HEK293T (cell line): Measurements from ENCODE around the gene FBXL19.

Source experiments
- ARNT ChIP-seq: fragments of 450-650 bp; IDR thresholded peaks from 2 replicates; pipeline ENCODE4 v1.6.1; 2017; ENCODE audit warnings: mild to moderate bottlenecking
- BHLHE40 ChIP-seq: fragments of 450-650 bp; IDR thresholded peaks from 2 replicates; pipeline ENCODE4 v1.6.1; 2016; ENCODE audit warnings: mild to moderate bottlenecking, moderate library complexity, borderline replicate concordance
- CTBP1 ChIP-seq: fragments of 450-650 bp; IDR thresholded peaks from 2 replicates; pipeline ENCODE4 v1.6.1; 2016; ENCODE audit warnings: borderline replicate concordance
- ELF4 ChIP-seq: fragments of 450-650 bp; IDR thresholded peaks from 2 replicates; pipeline ENCODE4 v1.6.1; 2017; ENCODE audit warnings: antibody characterized with exemption
- FOXA1 ChIP-seq: fragments of 450-650 bp; IDR thresholded peaks from 2 replicates; pipeline ENCODE4 v1.6.1; 2016; ENCODE audit warnings: mild to moderate bottlenecking
- FOXK2 ChIP-seq: fragments of 450-650 bp; IDR thresholded peaks from 2 replicates; pipeline ENCODE4 v1.6.1; 2016; ENCODE audit warnings: mild to moderate bottlenecking
- FOXM1 ChIP-seq: fragments of 450-650 bp; IDR thresholded peaks from 2 replicates; pipeline ENCODE4 v1.6.1; 2017; ENCODE audit warnings: mild to moderate bottlenecking, borderline replicate concordance
- HDGF ChIP-seq: fragments of 450-650 bp; IDR thresholded peaks from 2 replicates; pipeline ENCODE4 v1.6.1; 2017; ENCODE audit warnings: antibody characterized with exemption, borderline replicate concordance
- L3MBTL2 ChIP-seq: fragments of 450-650 bp; conservative IDR thresholded peaks from 2 replicates; pipeline ENCODE4 v1.6.1; 2016; ENCODE audit warnings: mild to moderate bottlenecking
- LEF1 ChIP-seq: fragments of 450-650 bp; IDR thresholded peaks from 2 replicates; pipeline ENCODE4 v1.6.1; 2017; ENCODE audit warnings: mild to moderate bottlenecking, borderline replicate concordance
- NFRKB ChIP-seq: fragments of 450-650 bp; IDR thresholded peaks from 2 replicates; pipeline ENCODE4 v1.6.1; 2016; ENCODE audit warnings: mild to moderate bottlenecking, moderate library complexity
- SP1 ChIP-seq: fragments of 450-650 bp; IDR thresholded peaks from 2 replicates; pipeline ENCODE4 v1.6.1; 2017
- SUZ12 ChIP-seq: fragments of 450-650 bp; IDR thresholded peaks from 2 replicates; pipeline ENCODE4 v1.6.1; 2016; ENCODE audit warnings: mild to moderate bottlenecking
- TARDBP ChIP-seq: fragments of 450-650 bp; IDR thresholded peaks from 2 replicates; pipeline ENCODE4 v1.6.1; 2016

DNA sequence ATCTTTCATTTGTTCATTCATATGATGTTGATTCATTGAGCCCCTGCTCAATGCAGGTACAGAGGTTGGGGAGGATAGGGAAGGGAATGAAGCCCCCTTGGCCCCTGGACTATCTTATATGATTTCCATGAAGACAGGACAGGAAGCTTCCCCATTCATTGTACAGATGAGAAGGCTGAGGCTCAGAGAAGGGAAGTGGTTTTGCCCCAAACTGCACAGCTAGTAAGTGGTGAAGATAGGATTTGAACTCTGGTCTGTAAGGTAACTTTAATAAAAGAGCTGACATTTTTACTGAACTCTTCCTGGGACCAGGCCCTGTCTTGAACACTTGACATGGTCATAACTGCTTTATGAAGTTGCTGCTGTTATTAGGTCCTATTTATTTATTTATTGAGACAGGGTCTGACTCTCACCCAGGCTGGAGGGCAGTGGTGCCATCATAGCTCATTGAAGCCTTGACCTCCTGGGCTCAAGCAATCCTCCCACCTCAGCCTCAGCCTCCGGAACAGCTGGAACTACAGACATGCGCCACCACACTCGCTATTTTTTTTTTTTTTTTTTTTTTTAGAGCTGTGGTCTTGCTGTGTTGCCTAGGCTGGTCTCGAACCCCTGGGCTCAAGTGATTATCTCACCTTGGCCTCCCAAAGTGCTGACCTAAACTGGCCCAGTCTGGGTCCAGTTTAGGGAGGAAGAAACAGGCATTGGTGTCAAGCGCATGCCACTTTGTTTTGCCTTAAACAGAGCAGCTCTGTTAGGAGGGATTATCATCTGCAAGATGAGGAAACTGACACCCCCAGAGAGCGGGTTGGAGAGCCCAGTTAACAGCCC is 22.0 kb upstream of the FBXL19 start:
- TF ChIP-seq TARDBP: no peak
- no peak for TF ChIP-seq BHLHE40
- TF ChIP-seq SP1: no peak
- no peak for TF ChIP-seq ELF4
- no peak for TF ChIP-seq ARNT
- no peak for TF ChIP-seq FOXA1
- no peak for TF ChIP-seq CTBP1
- no peak for TF ChIP-seq L3MBTL2
- TF ChIP-seq LEF1: no peak
- TF ChIP-seq FOXK2: no peak
- TF ChIP-seq NFRKB: no peak
- TF ChIP-seq HDGF: no peak
- no peak for TF ChIP-seq FOXM1
- no peak for TF ChIP-seq SUZ12
